ENCODE measurements around the gene SEC16A. TPM values are rescaled to one million over a fixed set of nuclear protein-coding genes. Genes with fewer than 3 reads are reported as not detected.

The SEC16A gene
- total RNA-seq, 1 donor from 2014 or later = 64.5 TPM

DNA sequence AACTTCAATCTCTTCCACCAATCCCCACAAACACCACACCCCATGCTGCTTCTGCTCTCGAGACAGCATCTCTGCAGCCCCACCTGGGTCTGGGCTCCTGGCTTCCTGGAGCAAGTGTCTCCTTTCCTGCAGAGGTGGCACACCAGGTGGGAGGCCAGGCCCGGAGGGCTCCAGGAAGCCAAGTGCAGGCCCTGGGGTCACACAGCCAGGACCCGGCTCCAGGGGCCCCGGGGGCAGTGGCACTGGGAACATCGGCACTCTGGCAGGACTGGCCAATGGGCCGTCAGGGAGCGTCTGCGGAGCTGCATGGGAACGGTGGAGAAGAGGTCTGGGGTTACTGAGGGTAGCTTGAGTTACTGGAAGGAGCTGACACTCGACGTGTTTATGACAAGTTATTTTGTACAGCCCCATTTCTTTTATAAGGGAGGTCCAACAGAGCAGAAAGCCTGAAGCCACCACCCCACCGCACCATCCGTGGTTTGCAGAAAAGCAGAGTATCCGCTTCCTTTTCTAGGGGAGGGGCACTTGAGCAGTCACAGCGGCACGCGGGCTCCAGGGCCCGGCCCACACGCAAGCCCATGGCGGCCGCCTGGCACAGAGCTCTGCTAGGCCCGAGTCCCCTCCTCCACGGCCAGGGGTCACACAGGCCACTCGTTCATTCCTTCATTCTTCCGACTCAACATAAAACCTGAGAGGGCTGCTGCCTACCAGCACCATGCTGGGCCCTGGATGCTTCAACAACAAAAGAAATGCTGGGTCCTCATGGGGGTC, 28.6 kb downstream of the SEC16A start:
- TF ChIP-seq, protein P1, sequence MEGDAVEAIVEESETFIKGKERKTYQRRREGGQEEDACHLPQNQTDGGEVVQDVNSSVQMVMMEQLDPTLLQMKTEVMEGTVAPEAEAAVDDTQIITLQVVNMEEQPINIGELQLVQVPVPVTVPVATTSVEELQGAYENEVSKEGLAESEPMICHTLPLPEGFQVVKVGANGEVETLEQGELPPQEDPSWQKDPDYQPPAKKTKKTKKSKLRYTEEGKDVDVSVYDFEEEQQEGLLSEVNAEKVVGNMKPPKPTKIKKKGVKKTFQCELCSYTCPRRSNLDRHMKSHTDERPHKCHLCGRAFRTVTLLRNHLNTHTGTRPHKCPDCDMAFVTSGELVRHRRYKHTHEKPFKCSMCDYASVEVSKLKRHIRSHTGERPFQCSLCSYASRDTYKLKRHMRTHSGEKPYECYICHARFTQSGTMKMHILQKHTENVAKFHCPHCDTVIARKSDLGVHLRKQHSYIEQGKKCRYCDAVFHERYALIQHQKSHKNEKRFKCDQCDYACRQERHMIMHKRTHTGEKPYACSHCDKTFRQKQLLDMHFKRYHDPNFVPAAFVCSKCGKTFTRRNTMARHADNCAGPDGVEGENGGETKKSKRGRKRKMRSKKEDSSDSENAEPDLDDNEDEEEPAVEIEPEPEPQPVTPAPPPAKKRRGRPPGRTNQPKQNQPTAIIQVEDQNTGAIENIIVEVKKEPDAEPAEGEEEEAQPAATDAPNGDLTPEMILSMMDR (IDR thresholded peaks at IDR 0.05; ENCODE audit: insufficient read depth, low read length, poor library complexity, severe bottlenecking) = no peak
- peaks cover 2% of the 10 kb centered on the region for H3K36me3 ChIP-seq (ENCODE audit: control insufficient read depth, insufficient read depth, low read length)
- H3K27me3 ChIP-seq (ENCODE audit: control insufficient read depth, insufficient read depth, low read length) = no peaks in the 10 kb centered on the region
- no peak for DNase-seq (ENCODE audit: low read depth)
- no peak overlapping the region for H3K4me3 ChIP-seq (ENCODE audit: low read depth, low read length)

DNA sequence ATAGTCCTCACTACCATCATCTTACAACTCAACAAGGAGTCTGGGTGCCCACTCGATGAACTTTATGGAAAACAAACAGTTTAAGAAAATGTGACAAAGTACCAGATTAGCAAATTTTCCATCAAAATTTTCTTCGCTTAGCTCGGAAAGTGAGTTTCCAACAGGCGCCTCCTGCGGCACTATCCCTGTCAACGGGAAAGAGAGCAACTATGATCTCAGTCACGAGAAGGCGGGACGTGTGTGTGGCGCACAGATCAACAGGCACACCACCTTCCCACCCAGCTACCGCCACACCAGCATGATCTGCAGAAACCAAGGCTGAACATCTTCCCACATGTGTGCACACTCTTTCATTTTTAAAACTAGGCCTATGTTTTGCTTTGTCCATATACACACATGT, 29.5 kb downstream of the SEC16A start:
- Histone ChIP-seq H3K36me3 (ENCODE audit: control insufficient read depth, insufficient read depth, low read length) (peaks cover 2% of the 10 kb centered on the region), H3K27me3 (ENCODE audit: control insufficient read depth, insufficient read depth, low read length) (no peaks in the 10 kb centered on the region), H3K4me3 (ENCODE audit: low read depth, low read length) (no peak overlapping the region)
- TF ChIP-seq, protein P1 (IDR thresholded peaks at IDR 0.05; ENCODE audit: insufficient read depth, low read length, poor library complexity, severe bottlenecking) = no peak
- DNase-seq (ENCODE audit: low read depth) = no peak

DNA sequence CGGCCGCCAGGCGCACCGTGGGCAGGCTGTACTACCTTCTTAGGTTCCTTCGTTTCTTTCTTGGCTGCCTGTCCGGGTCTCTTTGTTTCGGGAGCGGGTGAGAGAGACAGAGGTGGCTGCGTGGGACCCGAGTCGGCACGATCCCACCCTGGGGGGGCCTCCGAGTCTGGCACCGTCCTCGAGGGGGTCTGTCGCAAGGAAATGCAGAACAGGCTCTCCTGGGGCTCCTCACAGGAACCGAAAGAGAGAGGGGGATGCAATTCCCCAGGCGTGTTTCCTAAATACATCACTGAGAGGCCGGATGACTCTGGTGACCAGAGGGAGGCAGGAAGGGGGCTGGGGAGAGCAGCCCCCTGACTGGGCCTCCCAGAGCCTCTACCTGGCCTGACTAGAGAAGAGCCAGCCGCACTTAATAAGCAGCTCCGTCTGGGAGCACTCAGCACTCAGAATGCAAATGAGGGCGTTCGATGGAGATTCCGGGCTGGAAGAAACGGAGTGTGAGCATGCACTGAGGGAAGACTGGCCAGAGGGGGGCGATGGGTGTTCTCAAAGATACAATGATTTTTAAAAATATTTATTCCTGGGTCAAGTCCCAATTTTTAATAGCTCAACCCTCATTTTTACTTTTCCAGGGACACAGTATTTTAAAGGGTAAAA, 31.5 kb downstream of the SEC16A start:
- TF ChIP-seq, protein P1 (IDR thresholded peaks at IDR 0.05; ENCODE audit: insufficient read depth, low read length, poor library complexity, severe bottlenecking) = no peak
- Histone ChIP-seq H3K27me3 (ENCODE audit: control insufficient read depth, insufficient read depth, low read length) (no peaks in the 10 kb centered on the region), H3K36me3 (ENCODE audit: control insufficient read depth, insufficient read depth, low read length) (peaks cover 6% of the 10 kb centered on the region), H3K4me3 (ENCODE audit: low read depth, low read length) (no peak overlapping the region)
- no peak for DNase-seq (ENCODE audit: low read depth)

- H3K36me3 ChIP-seq (ENCODE audit: control insufficient read depth, insufficient read depth, low read length) = peaks cover 4% of the 10 kb centered on the region
- TF ChIP-seq, protein P1 (IDR thresholded peaks at IDR 0.05; ENCODE audit: insufficient read depth, low read length, poor library complexity, severe bottlenecking) = no peak
- no peak overlapping the region for H3K4me3 ChIP-seq (ENCODE audit: low read depth, low read length)
- no peak for DNase-seq (ENCODE audit: low read depth)
- H3K27me3 ChIP-seq (ENCODE audit: control insufficient read depth, insufficient read depth, low read length) = no peaks in the 10 kb centered on the region
Observed at GRCh38 chr9:136448655-136449054, 34.2 kb downstream of the SEC16A start.

GRCh38 chr9:136447173-136447778, 35.6 kb downstream of the SEC16A start:
- Histone ChIP-seq H3K4me3 (ENCODE audit: low read depth, low read length) (no peak overlapping the region), H3K27me3 (ENCODE audit: control insufficient read depth, insufficient read depth, low read length) (no peaks in the 10 kb centered on the region), H3K36me3 (ENCODE audit: control insufficient read depth, insufficient read depth, low read length) (peaks cover 4% of the 10 kb centered on the region)
- TF ChIP-seq, protein P1 (IDR thresholded peaks at IDR 0.05; ENCODE audit: insufficient read depth, low read length, poor library complexity, severe bottlenecking) = no peak
- no peak for DNase-seq (ENCODE audit: low read depth)

Data from kidney epithelial cell (primary cell).